HPDE6-E6E7 (cell line): ENCODE results near the gene POLRMT.
A peak's percentile ranks its signal among the peaks of the same experiment; 100 is the strongest.
"Not testable (repeated sequence)": the region's sequence is repeated elsewhere in the genome, so short reads cannot be mapped to it uniquely, and the experiment has no call there.

Experiments used
- DNase-seq: peaks from one replicate; pipeline ENCODE4 v3.0.0; 2011; ENCODE audit warnings: missing footprints; ENCODE audit errors: extremely low spot score

Gene POLRMT

GRCh38 chr19:633068-633785, at the start of gene POLRMT:
POLRMT (minus strand) TSS chr19:633537; CDS start chr19:633512, 25 bp downstream.
- peak; percentile 100 for DNase-seq

- no peak for DNase-seq
Observed at GRCh38 chr19:682678-683320, 49.5 kb upstream of the POLRMT start.

GRCh38 chr19:681029-682019, 48.0 kb upstream of the POLRMT start:
- peak; percentile 54 for DNase-seq

GRCh38 chr19:680287-681028, 47.1 kb upstream of the POLRMT start:
- DNase-seq: peak; percentile 91

GRCh38 chr19:679418-680286, 46.3 kb upstream of the POLRMT start:
- peak; percentile 47 for DNase-seq

- no peak for DNase-seq
Observed at GRCh38 chr19:678791-679388, 45.6 kb upstream of the POLRMT start.

- no peak for DNase-seq
Observed at GRCh38 chr19:677601-678436, 44.5 kb upstream of the POLRMT start.

GRCh38 chr19:677201-677600, 43.9 kb upstream of the POLRMT start:
- DNase-seq: peak; percentile 76

GRCh38 chr19:676339-677105, 43.2 kb upstream of the POLRMT start, which contains the start of gene FSTL3:
FSTL3 (plus strand) TSS chr19:676392; CDS start chr19:676424, 32 bp downstream.
- no peak for DNase-seq

- no peak for DNase-seq
Observed at GRCh38 chr19:676007-676338, 42.6 kb upstream of the POLRMT start.

- no peak for DNase-seq
Observed at GRCh38 chr19:674282-675151, 41.2 kb upstream of the POLRMT start.

- DNase-seq: no peak
Observed at GRCh38 chr19:670609-671075, 37.3 kb upstream of the POLRMT start.

- not testable (repeated sequence) for DNase-seq
Observed at GRCh38 chr19:668675-669434, 35.5 kb upstream of the POLRMT start.

- DNase-seq: not testable (repeated sequence)
Observed at GRCh38 chr19:666985-667573, 33.7 kb upstream of the POLRMT start.

- no peak for DNase-seq
Observed at GRCh38 chr19:664913-665443, 31.6 kb upstream of the POLRMT start.

GRCh38 chr19:663682-664117, 30.4 kb upstream of the POLRMT start:
- DNase-seq: no peak
